NCI-H2029 (cell line): ENCODE measurements around the gene PCDHA3.
"Not testable (repeated sequence)": the region's sequence is repeated elsewhere in the genome, so short reads cannot be mapped to it uniquely, and the experiment has no call there.

Experiments
- DNase-seq: peaks from one replicate; lab custom pipeline; 2025; lab: John Stamatoyannopoulos, UW

PCDHA3 gene

GRCh38 chr5:140800816-140801493 is at the start of gene PCDHA3:
Gene PCDHA3, plus strand, starts transcription at chr5:140801057.
- peak; percentile 34 for DNase-seq

- DNase-seq = no peak
These were observed 47.3 kb upstream of the PCDHA3 start for GRCh38 chr5:140753561-140753960.

GRCh38 chr5:140764177-140764973 is 36.5 kb upstream of the PCDHA3 start:
- no peak for DNase-seq

GRCh38 chr5:140767444-140767843 is 33.4 kb upstream of the PCDHA3 start:
- DNase-seq = no peak

- DNase-seq = no peak
These were observed 20.3 kb upstream of the PCDHA3 start for GRCh38 chr5:140780512-140780911.

GRCh38 chr5:140785905-140786686 is 14.8 kb upstream of the PCDHA3 start, which contains the start of gene PCDHA1:
Gene PCDHA1, plus strand, starts transcription at chr5:140786140.
- peak; percentile 15 for DNase-seq

- not testable (repeated sequence) for DNase-seq
These were observed 13.4 kb upstream of the PCDHA3 start for GRCh38 chr5:140787422-140787821.

GRCh38 chr5:140787849-140788504 is 12.9 kb upstream of the PCDHA3 start:
- DNase-seq = not testable (repeated sequence)

- DNase-seq = no peak
These were observed 9.8 kb upstream of the PCDHA3 start for GRCh38 chr5:140791089-140791488.

GRCh38 chr5:140794595-140795258 is 6.1 kb upstream of the PCDHA3 start, which contains the start of gene PCDHA2:
Gene PCDHA2, plus strand, starts transcription at chr5:140794852.
- DNase-seq = no peak

GRCh38 chr5:140795259-140795641 is 5.6 kb upstream of the PCDHA3 start:
- DNase-seq = no peak

GRCh38 chr5:140796072-140796717 is 4.7 kb upstream of the PCDHA3 start:
- DNase-seq = not testable (repeated sequence)

GRCh38 chr5:140796718-140797095 is 4.2 kb upstream of the PCDHA3 start:
- no peak for DNase-seq

- DNase-seq = peak; percentile 1
These were observed 611 bp downstream of the PCDHA3 start for GRCh38 chr5:140801494-140801841.

GRCh38 chr5:140802381-140802780 is 1.5 kb downstream of the PCDHA3 start:
- DNase-seq = not testable (repeated sequence)

GRCh38 chr5:140802781-140803271 is 2.0 kb downstream of the PCDHA3 start:
- DNase-seq = no peak

GRCh38 chr5:140806834-140807775 is 6.2 kb downstream of the PCDHA3 start, which contains the start of gene PCDHA4:
Gene PCDHA4, plus strand, starts transcription at chr5:140807068.
- peak; percentile 27 for DNase-seq

- DNase-seq = not testable (repeated sequence)
These were observed 7.5 kb downstream of the PCDHA3 start for GRCh38 chr5:140808241-140808888.

GRCh38 chr5:140808889-140809291 is 8.0 kb downstream of the PCDHA3 start:
- DNase-seq = no peak
